Measurements from ENCODE around the gene IFNL2.
"Not testable (repeated sequence)": the region's sequence is repeated elsewhere in the genome, so short reads cannot be mapped to it uniquely, and the experiment has no call there.

IFNL2 gene

DNA sequence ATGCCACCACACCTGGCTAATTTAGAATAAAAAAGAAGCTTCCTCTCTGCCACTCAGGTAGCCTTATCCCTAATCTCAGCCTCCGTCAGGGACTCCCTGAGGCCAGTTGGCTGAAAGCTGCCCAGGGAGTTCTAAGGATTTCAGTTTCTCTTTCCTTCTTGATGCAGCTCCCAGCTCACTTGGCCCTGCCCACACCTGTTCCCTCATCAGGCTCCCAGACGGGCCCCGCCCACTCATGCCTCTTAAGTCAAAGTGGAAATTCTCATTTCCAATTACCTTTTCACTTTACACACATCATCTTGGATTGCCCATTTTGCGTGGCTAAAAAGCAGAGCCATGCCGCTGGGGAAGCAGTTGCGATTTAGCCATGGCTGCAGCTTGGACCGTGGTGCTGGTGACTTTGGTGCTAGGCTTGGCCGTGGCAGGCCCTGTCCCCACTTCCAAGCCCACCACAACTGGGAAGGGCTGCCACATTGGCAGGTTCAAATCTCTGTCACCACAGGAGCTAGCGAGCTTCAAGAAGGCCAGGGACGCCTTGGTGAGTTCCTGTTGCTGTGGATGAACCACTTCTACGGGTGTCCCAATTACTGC lies 28.0 kb downstream of the IFNL2 start, which contains the start of gene IFNL1:
IFNL1 (plus strand) TSS at position 353 of the 591 bp plus-strand sequence; CDS start at position 368, 15 bp downstream.
- FAIRE-seq (no peak), DNase-seq (ENCODE audit: low spot score) (no peak)

DNA sequence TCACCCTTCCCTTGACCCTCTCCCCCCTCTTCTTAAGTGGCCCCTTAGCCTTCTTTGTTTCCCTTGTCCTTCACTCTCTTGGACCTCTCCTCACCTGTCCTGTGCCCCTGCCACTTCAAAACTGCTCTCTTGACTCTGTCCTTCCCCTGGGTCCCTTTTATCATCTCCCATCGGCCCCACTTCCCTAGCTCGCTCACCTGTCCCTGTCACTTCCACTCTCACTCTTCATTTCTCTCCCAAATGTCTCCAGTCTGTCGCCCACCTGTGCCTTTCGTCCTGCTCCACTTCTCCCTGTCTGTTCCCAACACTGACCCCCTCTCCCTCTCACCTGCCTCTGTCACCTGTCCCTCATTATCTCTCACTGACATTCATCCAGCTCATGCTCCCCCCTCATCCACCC lies 28.7 kb downstream of the IFNL2 start:
- DNase-seq (ENCODE audit: low spot score) (no peak), FAIRE-seq (no peak)

DNA sequence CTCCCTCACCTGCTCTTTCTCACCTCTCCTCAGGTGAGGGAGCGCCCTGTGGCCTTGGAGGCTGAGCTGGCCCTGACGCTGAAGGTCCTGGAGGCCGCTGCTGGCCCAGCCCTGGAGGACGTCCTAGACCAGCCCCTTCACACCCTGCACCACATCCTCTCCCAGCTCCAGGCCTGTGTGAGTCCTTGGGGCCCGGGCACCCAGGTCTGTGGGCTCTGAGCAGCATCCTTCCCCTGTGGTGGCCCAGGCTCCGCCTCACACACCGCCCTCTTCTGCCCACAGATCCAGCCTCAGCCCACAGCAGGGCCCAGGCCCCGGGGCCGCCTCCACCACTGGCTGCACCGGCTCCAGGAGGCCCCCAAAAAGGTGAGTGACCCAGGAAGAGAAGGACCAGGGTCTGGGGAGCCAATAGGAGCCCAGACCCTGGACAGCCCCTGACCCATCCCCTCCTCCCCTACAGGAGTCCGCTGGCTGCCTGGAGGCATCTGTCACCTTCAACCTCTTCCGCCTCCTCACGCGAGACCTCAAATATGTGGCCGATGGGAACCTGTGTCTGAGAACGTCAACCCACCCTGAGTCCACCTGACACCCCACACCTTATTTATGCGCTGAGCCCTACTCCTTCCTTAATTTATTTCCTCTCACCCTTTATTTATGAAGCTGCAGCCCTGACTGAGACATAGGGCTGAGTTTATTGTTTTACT lies 29.9 kb downstream of the IFNL2 start:
- no peak for FAIRE-seq
- DNase-seq (ENCODE audit: low spot score): no peak

DNA sequence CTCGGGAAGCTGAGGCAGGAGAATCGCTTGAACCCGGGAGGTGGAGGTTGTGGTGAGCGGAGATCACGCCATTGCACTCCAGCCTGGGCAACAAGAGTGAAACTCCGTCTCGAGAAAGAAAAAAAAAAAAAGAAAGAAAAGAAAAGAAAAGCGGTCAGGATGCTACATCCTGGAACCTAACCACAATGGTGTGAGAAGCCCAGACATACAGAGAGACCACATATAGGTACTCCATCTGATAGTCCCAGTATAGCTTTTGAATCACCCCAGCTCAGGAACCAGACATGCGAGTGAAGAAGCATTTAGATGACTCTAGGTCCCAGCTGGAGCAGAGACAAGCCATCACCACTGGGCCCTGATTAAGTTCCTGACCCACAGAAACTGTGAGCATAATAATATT lies 31.2 kb downstream of the IFNL2 start:
- DNase-seq (ENCODE audit: low spot score): no peak
- no peak for FAIRE-seq

DNA sequence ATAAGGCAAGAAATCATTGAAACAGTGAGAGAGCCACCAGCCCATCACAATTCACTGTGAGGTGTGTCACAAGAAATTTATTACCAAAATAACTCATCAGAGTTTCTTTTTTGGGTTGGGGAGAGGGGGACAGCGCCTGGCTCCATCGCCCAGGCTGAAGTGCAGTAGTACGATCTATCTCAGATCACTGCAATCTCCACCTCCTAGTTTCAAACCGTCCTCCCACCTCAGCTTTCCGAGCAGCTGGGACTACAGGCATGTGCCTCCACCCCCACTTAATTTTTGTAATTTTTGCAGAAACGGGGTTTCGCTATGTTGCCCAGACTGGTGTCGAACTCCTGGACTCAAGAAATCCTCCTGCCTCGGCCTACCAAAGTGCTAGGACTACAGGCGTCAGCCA lies 31.6 kb downstream of the IFNL2 start:
- DNase-seq (ENCODE audit: low spot score): no peak
- FAIRE-seq: no peak

DNA sequence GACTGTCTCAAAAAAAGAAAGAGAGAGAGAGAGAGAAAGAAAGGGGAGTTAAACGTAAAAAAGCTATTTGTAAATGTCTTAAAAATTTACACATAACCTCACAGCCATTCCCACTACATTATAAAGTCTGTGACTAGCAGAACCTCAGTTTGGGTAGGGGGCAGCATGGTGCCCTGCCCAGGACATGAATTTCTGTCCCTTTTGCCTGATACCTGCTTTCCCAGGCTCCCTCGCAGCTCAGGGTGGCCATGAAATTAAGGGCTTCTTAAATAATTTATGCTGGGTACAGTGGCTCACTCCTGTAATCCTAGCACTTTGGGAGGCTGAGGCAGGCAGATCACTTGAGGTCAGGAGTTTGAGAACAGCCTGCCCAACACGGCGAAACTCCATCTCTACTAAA lies 32.8 kb downstream of the IFNL2 start:
- DNase-seq (ENCODE audit: low spot score) (no peak), FAIRE-seq (no peak)

DNA sequence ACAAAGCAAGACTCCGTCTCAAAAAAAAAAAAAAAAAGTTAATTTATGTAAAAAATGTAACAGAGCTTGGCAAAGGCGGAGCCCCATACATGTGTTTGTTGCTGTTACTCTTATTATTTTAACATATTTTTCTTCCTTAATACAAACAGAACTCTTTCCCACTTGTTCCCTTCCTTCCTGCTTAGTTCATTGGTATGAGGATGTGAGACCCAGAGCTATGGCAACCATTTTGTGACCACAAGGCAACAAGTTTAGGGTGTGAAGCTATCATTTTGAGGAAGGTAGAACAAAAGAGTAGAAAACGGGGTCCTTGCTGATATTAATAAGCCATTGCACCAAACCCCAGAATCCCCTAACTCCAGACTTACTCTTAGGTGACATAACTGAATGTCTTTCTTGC lies 33.4 kb downstream of the IFNL2 start:
- FAIRE-seq: no peak
- DNase-seq (ENCODE audit: low spot score): no peak

DNA sequence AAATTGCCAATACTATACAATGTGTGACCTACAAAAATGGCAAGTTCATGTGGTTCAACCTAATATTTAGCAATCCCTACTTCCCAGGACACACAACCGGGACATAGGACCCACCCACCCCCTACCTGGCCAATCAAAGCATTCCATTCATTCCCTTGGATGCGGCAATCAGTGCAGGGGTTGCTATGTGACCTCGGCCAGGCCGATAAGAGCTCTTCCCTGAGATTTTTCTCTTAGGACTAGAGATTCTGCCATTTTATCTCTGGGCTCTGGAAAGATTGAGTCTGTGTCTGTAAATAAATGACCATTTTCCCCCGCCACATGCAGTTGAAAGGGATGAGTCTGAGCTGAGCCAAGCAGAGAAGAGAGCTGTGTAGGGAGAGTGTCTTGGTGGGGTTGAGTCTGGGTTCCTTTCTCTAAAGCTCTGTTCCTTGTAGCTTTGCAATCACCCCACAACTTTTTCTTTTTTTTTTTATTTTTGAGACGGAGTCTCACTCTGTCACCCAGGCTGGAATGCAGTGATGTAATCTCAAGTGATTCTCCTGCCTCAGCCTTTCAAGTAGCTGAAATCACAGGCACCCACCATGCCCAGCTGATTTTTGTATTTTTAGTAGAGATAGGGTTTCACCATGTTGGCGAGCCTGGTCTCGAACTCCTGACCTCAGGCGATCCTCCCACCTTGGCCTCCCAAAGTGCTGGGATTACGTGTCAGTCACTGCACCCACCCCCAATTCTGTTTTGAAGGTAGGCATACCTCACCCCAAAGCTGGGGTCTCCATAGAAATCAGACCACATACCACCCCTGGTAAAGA lies 35.4 kb downstream of the IFNL2 start:
- FAIRE-seq: no peak
- DNase-seq (ENCODE audit: low spot score): no peak

DNA sequence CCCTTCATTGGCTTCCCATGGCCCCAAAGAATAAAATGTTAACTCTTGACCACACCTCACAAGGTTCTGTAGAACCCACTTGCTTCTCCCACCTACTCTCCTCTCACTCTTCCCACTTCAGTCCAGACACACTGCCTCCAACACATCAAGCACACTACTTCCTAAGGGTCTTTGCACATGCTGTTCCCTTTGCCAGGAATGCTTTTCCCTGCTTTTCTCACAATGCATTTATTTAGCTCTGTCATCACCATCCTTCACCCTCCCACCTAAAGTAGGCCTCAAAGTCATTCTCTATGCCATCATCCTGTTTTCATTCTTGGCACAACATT lies 36.0 kb downstream of the IFNL2 start:
- DNase-seq (ENCODE audit: low spot score) (no peak), FAIRE-seq (no peak)

DNA sequence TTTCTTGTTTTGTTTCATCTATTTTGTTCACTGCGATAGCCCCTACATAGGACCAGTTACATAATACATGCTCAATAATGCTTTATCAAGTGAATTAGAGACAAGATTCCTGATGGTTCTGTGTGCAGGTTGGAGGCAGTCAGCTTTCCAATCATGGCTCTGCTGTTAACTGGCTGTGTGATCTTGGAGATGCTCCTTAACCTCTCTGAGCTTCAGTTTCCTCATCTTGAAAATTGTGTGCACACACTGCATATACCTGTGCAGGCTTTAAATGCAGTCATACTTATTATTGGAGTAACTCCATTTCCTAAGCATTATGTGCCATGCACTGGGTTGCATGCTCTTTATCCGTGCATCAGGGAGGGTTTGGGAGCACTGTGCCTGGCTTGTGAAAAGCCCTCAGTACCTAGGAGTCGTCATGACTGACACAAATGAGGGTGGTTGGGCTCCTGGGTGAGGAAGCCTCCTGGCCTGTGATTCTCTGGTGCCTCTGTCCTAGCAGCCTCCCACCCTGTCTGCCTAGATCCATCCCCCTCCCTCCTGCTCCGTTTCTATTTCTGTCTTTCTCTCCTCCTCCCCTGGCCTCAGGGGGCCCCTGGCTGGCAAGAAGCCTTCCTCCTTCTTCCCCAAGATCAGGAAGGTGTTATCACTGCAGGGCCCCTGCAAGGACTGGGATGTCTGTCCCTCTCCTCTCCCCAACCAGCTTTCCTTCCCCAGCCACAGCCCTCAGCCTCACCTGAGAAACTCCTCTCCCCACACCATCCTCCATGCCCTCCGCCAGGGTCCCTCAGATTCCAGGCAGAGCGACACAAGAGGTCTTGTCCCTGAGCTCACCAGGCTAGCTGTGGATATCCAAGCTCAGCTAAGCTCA lies 36.7 kb downstream of the IFNL2 start:
- FAIRE-seq: no peak
- DNase-seq (ENCODE audit: low spot score): no peak

DNA sequence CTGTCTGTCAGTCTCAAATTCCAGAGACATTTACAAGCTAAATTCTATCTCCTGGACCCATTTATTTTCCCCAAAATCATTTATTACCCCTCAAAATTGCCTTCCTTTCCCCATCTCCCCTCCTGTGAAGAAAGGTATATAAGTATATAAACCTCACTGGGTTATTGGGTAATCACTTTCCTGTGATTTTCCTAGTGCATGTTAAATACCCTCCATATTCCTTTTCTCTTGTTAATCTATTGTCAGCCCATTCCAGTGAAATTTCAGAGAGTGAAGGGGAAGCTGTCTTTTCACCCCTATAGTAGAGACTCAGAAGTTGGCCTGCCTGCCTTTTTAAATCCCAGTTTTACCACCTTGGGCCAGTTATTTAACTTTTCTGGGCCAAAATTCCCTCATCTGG lies 37.9 kb downstream of the IFNL2 start:
- FAIRE-seq (no peak), DNase-seq (ENCODE audit: low spot score) (no peak)

DNA sequence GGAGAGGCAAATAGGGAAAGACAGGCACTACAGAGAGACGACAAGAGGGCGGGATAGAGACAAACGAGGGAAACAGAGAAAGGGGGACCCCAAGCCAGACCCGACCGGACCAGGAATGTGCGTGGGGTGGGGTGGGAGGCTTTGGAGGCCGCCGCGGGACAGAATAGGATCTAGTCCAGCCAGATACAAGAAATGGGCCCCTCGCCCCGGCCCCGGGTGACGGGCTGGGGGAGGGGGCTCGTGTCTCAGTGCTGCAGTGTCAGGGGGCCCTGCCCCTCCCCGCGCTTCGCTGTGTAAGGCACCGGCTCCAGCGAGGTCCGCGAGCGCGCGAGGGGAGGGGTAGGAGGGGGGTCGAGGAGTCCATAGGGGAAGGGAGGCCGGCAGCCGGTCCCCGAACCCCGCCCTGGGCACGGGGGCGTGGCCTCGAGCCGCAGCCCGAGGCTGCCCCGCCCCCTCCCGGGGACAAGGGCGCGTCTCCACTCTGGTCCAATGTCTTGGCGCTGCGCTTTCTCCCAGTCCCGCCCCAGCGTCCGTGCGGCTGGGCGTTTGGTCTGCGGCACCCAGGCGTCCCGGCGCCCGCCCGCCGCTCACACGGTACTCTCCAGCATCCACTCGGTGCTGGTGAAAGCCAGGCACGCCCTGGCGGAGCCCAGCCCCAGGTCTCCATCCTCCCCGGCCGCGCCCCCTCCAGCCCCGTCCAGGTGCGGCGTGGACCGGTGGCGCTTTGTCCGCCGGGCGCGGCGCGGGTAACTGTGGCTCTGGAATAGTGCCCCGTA lies 39.0 kb downstream of the IFNL2 start:
- FAIRE-seq: no peak
- no peak for DNase-seq (ENCODE audit: low spot score)

DNA sequence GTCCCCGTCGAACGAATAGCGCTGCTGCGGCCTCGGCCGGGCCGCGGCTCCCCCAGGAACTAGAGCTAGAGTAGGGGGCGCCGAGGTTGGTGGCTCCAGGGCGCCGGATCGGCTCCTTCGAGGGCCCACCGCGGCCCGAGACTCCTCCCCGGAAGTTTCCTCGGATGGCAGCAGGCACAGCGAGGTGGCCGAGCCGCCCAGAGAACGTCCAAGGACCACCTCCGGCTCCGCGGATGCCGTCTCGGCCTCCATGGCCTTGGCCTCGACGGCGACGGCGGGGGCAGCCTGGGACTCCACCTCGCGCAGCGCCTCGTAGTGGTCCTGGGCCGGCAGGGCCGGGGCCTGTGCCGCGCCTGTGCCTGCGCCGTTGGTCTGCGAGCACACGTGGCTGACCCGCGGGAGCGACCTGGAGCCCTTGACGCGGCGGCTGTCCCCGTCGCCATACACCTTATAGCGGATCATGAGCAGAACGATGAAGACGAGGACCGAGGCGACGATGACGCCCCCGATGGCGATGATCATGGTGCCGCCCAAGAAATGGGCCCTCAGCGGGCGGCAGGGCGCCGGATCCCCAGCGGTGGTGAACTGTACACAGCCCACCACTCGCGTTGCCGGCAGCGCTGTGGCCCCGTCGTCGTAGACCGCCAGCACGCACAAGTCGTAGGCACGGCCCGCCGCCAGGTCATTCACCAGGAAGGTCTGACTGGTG lies 39.8 kb downstream of the IFNL2 start:
- DNase-seq (ENCODE audit: low spot score): no peak
- FAIRE-seq: no peak

DNA sequence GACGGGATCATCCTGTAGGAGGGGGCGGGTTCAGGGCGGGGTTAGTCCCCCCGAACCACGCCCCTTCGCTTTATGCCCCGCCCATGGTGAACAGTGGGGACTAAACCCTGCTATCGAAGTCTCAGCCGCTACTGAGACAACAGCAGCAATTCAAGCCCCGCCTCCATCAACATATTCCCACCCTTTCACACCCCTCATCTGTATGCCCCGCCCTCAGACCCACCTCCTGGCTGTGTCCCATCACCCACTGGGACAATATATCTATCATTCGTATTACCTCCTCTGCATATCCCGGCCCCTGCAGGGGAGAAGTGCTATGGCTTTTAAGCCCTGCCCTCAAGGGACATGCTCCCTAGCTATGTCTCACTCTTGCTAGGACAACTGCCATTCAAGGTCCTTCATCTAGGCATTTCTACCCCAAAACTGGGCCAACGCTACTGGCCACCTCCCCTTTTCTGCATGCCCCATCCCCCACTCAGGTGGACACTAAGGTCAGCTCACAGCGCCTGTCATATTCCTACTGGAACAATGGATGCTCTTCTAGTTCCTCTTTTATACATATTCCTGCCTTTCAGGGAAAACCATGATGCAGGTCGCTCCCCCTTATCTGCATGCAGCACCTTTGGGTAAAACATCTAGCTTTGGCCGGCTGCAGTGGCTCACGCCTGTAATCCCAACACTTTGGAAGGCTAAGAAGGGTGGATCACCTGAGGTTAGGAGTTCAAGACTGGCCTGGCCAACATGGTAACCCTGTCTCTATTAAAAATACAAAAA lies 40.5 kb downstream of the IFNL2 start:
- no peak for FAIRE-seq
- no peak for DNase-seq (ENCODE audit: low spot score)

DNA sequence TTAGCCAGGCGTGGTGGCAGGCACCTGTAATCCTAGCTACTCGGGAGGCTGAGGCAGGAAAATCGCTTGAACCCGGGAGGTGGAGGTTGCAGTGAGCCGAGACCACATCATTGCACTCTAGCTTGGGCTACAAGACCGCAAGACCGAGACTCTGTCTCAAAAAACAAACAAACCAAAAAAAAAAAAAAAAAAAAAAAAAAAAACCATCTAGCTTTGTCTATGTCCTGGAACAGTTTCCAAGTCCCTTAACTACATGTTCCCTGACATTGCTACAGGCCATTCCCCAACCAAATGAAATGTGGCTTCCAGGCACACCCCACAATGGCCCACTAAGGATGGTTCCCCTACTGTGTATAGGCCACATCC lies 41.1 kb downstream of the IFNL2 start:
- not testable (repeated sequence) for FAIRE-seq; DNase-seq (ENCODE audit: low spot score)

DNA sequence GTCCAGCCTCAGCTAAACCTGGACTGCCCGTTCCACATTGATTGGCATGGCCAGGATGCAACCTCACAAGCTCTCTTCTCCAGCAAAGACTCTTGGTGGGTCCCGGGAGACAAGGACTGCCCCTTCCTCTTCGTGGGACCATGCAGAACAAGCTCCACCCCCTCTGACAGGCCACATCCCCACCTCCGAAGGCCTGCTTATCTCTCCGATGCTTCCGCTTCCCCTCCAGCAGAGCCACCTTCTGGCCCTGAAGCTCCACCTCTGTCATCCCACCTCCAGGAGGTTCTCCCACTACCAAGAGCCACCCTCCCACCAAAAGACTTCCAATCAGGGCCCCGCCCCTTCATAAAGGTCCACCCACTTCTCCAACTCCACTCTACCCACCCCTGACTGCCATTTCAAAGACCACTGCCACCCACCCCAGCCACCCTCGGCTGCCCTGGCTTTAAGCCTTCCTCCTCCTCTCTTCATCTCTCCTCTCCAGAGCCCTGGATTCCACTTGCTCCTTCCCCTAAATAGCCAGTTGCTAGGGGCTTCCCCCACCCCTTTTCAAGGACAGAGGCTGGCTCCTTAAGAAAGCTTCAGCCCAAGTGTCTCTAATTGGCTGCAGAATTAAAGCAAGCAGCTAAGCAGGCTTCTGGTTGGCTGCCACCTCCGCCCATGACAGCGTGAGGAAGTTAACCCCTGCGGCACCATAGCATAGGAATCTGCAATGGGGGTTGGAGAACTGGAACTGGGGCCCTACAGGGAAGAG lies 42.5 kb downstream of the IFNL2 start:
- DNase-seq (ENCODE audit: low spot score) (no peak), FAIRE-seq (no peak)

DNA sequence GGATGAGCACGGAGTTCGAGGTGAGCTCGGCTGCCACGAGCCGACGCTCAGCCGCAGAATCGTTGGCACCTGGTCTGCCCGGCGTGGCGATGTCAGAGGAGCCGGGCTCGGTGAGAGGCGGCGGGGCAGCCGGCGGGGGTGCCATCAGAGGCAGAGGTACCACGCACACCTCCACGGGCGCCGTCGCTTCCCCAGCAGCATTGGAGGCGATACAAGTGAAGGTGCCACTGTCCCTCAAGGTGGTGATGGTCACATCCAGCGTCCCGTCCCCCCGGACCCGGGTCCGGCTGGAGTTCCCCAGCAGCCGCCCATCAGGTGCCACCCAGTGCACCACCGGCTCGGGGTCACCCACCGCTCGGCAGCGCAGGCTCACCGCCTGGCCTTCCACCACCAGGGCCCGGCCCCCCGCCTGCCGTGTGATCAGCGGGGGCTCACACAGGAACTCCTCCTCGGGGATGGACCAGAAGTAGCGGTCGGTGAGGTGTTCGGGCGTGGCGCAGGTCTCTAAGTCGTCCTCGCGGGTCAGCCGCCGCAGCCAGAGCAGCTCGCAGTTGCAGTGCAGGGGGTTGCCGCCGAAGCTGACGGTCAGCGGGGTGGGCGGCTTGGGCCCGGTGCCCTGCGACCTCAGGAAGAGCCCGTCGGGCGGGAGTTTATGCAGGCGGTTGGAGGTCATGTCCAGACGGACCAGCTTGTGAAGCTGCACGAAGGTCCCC lies 46.0 kb downstream of the IFNL2 start:
- no peak for FAIRE-seq

DNA sequence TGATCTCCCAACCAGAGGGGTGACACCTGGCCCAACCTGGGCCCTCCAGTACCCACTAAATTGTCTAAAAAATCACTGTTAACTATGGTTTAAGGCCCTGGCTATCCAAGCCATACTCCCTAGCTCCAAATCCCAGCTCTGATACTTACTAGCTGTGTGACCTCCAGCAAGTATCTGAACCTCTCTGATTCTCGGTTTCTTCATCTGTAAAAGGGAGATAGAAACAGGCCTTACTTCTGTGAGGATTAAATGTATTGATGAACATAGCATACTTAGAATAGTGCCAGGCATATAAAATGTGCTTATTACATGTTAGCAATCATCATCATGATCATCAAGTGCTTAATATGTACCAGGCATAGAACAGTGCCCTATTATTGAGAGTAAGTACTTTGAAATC lies 47.7 kb downstream of the IFNL2 start:
- DNase-seq (ENCODE audit: low spot score) (no peak), FAIRE-seq (no peak)

More for the DNA sequence above, 46.0 kb downstream of the IFNL2 start:
- no peak for DNase-seq (ENCODE audit: low spot score)
